GM19372 (cell line): ENCODE results near the gene FOXD2.

Experiments
- ATAC-seq: cut with Tn5 transposase; IDR thresholded peaks from one replicate; pipeline ENCODE4 v1.9.1; 2021; ENCODE audit warnings: mild to moderate bottlenecking, low read depth, moderate library complexity; ENCODE audit not compliant: unreplicated experiment

FOXD2 gene

GRCh38 chr1:47437447-47438164 is at the start of gene FOXD2:
Gene FOXD2, plus strand, starts transcription at chr1:47438044. Its CDS starts 92 bp downstream, at chr1:47438136.
- ATAC-seq, result peak; percentile 75

GRCh38 chr1:47388891-47389238 is 49.0 kb upstream of the FOXD2 start:
- ATAC-seq, result no peak

- no peak for ATAC-seq
Observed at GRCh38 chr1:47389731-47390130, 48.1 kb upstream of the FOXD2 start.

GRCh38 chr1:47390843-47391242 is 47.0 kb upstream of the FOXD2 start:
- no peak for ATAC-seq

- ATAC-seq, result no peak
Observed at GRCh38 chr1:47393141-47393540, 44.7 kb upstream of the FOXD2 start.

GRCh38 chr1:47395433-47395832 is 42.4 kb upstream of the FOXD2 start:
- no peak for ATAC-seq

- no peak for ATAC-seq
Observed at GRCh38 chr1:47396671-47397196, 41.1 kb upstream of the FOXD2 start.

GRCh38 chr1:47399138-47399845 is 38.6 kb upstream of the FOXD2 start:
- no peak for ATAC-seq

- ATAC-seq, result no peak
Observed at GRCh38 chr1:47399846-47400155, 38.0 kb upstream of the FOXD2 start.

GRCh38 chr1:47401761-47402160 is 36.1 kb upstream of the FOXD2 start:
- no peak for ATAC-seq

GRCh38 chr1:47402591-47402990 is 35.3 kb upstream of the FOXD2 start:
- ATAC-seq, result no peak

- no peak for ATAC-seq
Observed at GRCh38 chr1:47403321-47403910, 34.4 kb upstream of the FOXD2 start.

- ATAC-seq, result no peak
Observed at GRCh38 chr1:47405697-47406096, 32.1 kb upstream of the FOXD2 start.

- no peak for ATAC-seq
Observed at GRCh38 chr1:47406966-47407365, 30.9 kb upstream of the FOXD2 start.

GRCh38 chr1:47407481-47407880 is 30.4 kb upstream of the FOXD2 start:
- ATAC-seq, result no peak

GRCh38 chr1:47409311-47410067 is 28.4 kb upstream of the FOXD2 start:
- ATAC-seq, result no peak

GRCh38 chr1:47410068-47410455 is 27.8 kb upstream of the FOXD2 start:
- ATAC-seq, result no peak

GRCh38 chr1:47411436-47411835 is 26.4 kb upstream of the FOXD2 start:
- no peak for ATAC-seq

- ATAC-seq, result no peak
Observed at GRCh38 chr1:47412437-47412836, 25.4 kb upstream of the FOXD2 start.

- ATAC-seq, result no peak
Observed at GRCh38 chr1:47415728-47416318, 22.0 kb upstream of the FOXD2 start, which contains the start of gene FOXE3. Gene FOXE3, plus strand, starts transcription at chr1:47416285. Its CDS starts 31 bp downstream, at chr1:47416316.
